Astrocyte of the spinal cord (primary cell): ENCODE results near the gene URB1.
"Not testable (repeated sequence)": the region's sequence is repeated elsewhere in the genome, so short reads cannot be mapped to it uniquely, and the experiment has no call there.

ENCODE experiments used
- DNase-seq: peaks from one replicate; pipeline ENCODE4 v3.0.0; 2011; ENCODE audit warnings: low read depth, low spot score
- H3K4me3 ChIP-seq: 2 replicates; pipeline ENCODE4 v1.5.1; 2011; ENCODE audit warnings: low read depth, mild to moderate bottlenecking, low read length, moderate library complexity
- in situ Hi-C: cut with HindIII; loops from 2 replicates; pipeline ENCODE4 v1.10.0; 2017; ENCODE audit warnings: low sequenced_read_pairs
- TF ChIP-seq, protein P1 (sequence below): IDR thresholded peaks from 2 replicates; pipeline ENCODE4 v1.5.1; 2012; ENCODE audit warnings: low read depth, mild to moderate bottlenecking, low read length, inconsistent platforms

Gene URB1

DNA sequence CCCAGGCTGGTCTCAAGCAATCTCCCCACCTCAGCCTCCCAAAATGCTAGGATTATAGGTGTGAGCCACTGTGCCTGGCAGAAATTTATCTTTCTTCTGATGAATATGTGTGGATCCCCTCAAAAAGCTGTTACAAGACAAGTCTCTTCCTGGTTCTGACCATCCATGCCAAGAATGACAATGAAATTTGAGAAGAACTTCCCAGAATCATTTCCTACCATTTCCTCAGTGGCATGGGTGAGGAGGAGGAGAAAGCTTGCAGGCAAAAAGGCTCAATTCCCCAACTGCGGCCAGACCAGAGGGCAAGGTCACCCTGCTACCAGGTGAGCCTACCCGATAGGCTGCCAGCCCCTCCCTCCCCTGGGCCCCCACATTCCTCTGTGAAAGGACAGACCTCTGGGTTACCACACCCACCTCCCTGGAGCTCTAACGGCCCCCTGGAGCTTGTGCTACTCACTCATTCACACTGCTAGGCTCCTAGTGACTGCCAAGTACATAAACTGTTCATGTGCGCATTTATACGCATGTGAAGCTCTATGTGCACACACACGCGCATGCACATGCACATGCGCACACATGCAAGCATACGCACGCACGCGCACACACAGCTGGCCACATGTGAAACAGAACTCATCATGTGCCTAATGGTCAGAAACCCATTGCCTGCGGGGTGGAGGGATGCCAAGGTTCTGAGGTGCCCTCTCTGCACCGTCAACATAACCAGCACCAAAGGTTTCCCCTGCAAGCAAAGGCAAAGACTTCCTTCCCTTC is 77.1 kb downstream of the URB1 start:
- DNase-seq, result no peak

DNA sequence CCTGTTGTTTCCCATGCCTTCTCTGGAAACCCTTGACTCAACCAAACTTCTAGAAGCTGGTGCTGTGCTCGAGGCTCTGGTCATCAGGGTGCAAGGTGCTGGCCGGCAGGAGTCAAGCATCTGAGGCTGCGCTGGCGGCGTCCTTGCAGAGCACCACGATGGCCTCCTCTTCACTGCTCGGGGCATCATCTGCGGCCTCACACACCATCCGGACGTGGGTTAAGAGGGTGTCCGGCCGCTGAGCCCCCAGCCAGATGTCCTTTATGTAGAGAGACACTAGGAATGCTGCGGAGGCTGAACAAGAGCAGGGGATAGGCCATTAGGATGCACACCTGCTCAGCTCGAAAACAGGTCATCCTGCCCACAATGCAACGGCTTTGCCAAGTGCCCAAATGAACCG is 78.0 kb downstream of the URB1 start:
- in situ Hi-C loops, result no loop called here
- no peak for DNase-seq
- TF ChIP-seq, protein P1, sequence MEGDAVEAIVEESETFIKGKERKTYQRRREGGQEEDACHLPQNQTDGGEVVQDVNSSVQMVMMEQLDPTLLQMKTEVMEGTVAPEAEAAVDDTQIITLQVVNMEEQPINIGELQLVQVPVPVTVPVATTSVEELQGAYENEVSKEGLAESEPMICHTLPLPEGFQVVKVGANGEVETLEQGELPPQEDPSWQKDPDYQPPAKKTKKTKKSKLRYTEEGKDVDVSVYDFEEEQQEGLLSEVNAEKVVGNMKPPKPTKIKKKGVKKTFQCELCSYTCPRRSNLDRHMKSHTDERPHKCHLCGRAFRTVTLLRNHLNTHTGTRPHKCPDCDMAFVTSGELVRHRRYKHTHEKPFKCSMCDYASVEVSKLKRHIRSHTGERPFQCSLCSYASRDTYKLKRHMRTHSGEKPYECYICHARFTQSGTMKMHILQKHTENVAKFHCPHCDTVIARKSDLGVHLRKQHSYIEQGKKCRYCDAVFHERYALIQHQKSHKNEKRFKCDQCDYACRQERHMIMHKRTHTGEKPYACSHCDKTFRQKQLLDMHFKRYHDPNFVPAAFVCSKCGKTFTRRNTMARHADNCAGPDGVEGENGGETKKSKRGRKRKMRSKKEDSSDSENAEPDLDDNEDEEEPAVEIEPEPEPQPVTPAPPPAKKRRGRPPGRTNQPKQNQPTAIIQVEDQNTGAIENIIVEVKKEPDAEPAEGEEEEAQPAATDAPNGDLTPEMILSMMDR, result no peak
- no peak overlapping the region for H3K4me3 ChIP-seq

More for the DNA sequence above, 77.1 kb downstream of the URB1 start:
- in situ Hi-C loops, result no loop called here
- H3K4me3 ChIP-seq, result no peak overlapping the region
- TF ChIP-seq, protein P1, result no peak

DNA sequence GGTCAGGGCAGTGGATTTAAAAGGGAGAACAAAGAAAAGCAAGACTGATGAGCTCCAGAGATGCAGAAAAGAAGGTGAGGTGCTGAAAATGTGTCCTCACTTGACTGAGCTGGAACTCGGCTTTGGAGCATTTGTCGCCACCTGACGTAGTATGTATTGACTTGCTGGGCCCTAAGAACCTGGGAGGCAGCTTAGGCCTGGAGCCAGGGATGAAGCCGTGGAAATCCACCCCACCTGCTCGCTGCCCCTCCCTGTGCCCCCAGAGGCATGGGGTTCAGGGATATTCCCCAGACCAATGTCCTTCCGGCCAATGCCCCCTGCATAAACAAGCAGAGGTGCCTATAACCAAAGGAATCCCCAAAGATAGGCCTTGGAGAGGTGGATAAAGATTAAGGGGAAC is 79.8 kb downstream of the URB1 start:
- in situ Hi-C loops, result no loop called here
- TF ChIP-seq, protein P1, result no peak
- no peak overlapping the region for H3K4me3 ChIP-seq
- no peak for DNase-seq

DNA sequence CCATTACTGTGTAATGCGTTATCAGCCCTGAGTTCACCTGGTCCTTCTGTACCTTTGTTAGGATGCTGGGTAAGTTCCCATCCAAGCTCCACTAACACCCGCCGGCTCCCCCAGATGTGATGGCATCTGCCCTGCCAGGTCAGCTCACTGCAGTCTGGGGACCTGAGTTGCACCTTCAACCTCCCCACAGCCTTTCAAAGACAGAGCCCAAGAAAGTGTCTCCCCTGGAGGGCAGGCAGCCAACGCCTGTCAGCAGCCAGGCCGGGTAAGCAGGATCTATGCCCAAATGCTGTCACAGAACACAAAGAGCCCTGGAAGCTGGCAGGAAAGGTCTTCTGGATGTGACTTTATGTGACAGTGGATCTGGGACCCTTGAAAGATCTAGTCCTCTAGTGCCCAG is 80.5 kb downstream of the URB1 start:
- TF ChIP-seq, protein P1, result no peak
- H3K4me3 ChIP-seq, result no peak overlapping the region
- no peak for DNase-seq
- in situ Hi-C loops, result no loop called here

DNA sequence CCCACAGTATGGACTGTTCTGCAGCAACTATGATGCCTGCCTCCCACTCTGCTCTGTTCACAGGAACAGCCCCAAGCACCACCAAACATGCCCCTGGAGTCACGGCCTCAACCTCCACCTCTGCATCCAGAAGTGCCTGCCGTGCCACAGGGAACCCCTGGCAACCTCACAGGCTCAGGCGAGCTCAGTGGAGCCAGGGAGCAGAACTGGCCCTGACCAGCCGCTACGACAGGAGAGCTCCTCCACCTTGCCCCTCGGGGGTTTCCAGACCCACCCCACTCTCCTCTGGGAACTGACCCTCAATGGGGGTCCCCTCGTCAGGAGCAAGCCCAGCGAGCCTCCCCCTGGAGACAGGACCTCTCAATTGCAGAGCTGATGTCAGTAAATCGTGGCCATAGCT is 81.2 kb downstream of the URB1 start:
- DNase-seq, result no peak
- TF ChIP-seq, protein P1, result no peak
- in situ Hi-C loops, result no loop called here
- H3K4me3 ChIP-seq, result no peak overlapping the region

DNA sequence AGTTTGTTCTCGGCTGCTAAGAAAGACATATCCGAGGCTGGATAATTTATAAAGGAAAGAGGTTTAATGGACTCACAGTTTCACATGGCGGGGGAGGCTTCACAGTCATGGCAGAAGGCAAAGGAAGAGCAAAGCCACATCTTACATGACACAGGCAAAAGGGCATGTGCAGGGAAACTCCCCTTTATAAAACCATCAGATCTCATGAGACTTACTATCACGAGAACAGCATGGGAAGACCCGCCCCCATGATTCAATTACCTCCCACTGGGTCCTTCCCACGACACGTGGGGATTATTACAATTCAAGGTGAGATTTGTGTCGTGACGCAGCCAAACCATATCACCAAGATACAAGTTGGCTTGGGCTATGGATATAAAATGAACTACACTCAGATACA is 81.8 kb downstream of the URB1 start:
- DNase-seq, in situ Hi-C loops, H3K4me3 ChIP-seq: not testable (repeated sequence)

- DNase-seq, result no peak
- no peak overlapping the region for H3K4me3 ChIP-seq
- TF ChIP-seq, protein P1, result no peak
- in situ Hi-C loops, result no loop called here
These were observed 82.8 kb downstream of the URB1 start for GRCh38 chr21:32309906-32310460.
